ENCODE results near the gene COTL1. TPM values are rescaled to one million over a fixed set of nuclear protein-coding genes. Genes with fewer than 3 reads are reported as not detected.

The COTL1 gene
- total and polyA plus RNA-seq, 9 of the 15 experiments (the other 6 are each of a cell fraction or from before 2014, with no cell fraction given) = 27.7 to 185 (median 72.5) TPM

DNA sequence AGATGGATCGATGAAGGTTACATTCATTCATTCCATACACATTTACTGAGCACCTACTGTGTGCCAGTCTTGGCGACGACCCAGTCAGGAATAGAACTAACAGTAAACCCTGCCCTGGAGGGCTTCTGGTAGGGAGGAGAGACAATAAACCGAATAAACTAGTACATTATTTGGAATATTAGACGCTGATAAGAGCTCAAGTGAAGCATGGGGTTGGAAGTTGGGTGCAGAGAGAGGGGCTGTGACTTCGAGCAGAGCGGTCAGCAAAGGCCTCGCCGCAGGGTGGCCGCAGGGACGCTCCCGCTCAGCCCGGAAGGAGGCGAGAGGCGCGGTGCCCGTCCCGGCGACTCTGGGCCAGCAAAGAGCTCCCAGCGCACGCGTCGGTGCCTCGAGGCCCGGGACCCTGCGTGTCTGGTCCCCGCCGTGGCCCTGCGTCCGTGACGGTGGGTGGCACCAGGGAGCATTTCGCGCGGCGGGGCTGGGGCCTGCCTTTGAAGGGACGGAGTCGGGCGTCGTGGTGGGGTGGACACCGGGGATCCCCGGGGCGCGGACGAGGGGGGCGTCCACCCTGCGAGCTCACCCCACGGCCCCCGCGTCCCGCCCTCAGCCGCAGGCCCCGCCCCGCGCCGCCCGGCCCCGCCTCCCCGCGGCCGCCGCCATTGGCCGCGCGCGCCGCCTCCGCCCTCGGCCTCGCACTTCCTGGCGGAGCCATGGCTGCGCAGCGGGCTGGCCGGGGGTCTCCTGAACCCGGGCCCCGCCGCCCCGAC, 30.1 kb upstream of the COTL1 start, which contains the start of gene KLHL36 (continued):
- no peak for TF ChIP-seq U2AF1 (optimal IDR thresholded peaks at IDR 0.05; ENCODE audit: low read depth, low read length)
- TF ChIP-seq CGGBP1 (CRISPR knock-in tag; IDR thresholded peaks at IDR 0.05) = no peak
- no peak for TF ChIP-seq DIDO1 (tag; IDR thresholded peaks at IDR 0.05; ENCODE audit: low read depth)
- no peak for TF ChIP-seq NFYB (IDR thresholded peaks at IDR 0.05; ENCODE audit: extremely low read depth, insufficient read length)
- TF ChIP-seq ZNF445 (CRISPR knock-in tag; IDR thresholded peaks at IDR 0.05; ENCODE audit: low read depth) = no peak
- peak; percentile 88 for TF ChIP-seq SMAD4 (CRISPR knock-in tag; conservative IDR thresholded peaks at IDR 0.05)
- no peak for TF ChIP-seq TCFL5 (CRISPR knock-in tag; conservative IDR thresholded peaks at IDR 0.05)
- TF ChIP-seq, protein P1, sequence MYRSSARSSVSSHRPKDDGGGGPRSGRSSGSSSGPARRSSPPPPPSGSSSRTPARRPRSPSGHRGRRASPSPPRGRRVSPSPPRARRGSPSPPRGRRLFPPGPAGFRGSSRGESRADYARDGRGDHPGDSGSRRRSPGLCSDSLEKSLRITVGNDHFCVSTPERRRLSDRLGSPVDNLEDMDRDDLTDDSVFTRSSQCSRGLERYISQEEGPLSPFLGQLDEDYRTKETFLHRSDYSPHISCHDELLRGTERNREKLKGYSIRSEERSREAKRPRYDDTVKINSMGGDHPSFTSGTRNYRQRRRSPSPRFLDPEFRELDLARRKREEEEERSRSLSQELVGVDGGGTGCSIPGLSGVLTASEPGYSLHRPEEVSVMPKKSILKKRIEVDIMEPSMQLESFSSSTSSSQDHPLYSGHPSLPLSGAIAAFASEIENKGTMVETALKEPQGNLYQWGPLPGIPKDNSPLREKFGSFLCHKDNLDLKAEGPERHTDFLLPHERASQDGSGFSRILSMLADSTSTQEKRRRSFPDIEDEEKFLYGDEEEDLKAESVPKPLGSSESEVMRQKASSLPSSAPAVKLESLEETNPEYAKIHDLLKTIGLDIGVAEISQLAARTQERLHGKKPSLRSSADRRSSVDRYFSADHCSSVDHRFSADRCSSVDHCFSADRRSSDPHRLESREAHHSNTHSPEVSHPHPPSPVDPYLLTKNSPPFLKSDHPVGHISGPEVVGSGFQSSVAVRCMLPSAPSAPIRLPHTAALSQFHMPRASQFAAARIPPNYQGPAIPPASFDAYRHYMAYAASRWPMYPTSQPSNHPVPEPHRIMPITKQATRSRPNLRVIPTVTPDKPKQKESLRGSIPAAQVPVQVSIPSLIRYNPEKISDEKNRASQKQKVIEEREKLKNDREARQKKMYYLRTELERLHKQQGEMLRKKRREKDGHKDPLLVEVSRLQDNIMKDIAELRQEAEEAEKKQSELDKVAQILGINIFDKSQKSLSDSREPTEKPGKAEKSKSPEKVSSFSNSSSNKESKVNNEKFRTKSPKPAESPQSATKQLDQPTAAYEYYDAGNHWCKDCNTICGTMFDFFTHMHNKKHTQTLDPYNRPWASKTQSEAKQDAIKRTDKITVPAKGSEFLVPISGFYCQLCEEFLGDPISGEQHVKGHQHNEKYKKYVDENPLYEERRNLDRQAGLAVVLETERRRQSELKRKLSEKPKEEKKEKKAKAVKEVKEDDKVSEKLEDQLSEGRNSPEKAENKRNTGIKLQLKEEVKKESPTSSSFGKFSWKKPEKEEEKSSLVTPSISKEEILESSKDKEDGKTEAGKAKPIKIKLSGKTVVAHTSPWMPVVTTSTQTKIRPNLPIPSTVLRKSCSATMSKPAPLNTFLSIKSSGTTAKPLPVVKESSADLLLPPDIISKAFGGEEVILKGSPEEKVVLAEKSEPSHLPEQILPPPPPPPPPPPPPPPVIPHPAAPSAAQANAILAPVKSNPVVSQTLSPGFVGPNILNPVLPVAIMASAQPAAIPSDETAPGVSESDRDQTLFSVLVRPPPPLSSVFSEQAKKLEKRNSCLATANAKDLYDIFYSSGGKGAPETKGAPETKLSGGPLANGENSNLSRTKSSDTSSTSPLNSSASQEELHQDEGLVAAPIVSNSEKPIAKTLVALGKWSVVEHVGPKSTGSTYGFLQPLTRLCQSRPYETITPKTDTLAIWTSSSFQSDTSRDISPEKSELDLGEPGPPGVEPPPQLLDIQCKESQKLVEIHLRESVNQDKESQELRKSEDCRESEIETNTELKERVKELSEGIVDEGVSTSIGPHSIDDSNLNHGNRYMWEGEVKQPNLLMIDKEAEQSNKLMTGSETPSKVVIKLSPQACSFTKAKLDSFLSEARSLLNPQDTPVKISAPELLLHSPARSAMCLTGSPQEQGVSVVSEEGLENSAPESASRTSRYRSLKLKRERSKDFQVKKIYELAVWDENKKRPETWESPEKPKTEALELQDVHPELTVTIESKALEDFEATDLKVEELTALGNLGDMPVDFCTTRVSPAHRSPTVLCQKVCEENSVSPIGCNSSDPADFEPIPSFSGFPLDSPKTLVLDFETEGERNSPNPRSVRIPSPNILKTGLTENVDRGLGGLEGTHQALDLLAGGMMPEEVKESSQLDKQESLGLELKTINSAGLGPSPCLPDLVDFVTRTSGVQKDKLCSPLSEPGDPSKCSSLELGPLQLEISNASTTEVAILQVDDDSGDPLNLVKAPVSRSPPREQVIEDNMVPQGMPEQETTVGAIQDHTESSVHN (IDR thresholded peaks at IDR 0.05; ENCODE audit: borderline replicate concordance in 1 of 2, low read depth in 1 of 2) = no peak
- TF ChIP-seq, protein P2, sequence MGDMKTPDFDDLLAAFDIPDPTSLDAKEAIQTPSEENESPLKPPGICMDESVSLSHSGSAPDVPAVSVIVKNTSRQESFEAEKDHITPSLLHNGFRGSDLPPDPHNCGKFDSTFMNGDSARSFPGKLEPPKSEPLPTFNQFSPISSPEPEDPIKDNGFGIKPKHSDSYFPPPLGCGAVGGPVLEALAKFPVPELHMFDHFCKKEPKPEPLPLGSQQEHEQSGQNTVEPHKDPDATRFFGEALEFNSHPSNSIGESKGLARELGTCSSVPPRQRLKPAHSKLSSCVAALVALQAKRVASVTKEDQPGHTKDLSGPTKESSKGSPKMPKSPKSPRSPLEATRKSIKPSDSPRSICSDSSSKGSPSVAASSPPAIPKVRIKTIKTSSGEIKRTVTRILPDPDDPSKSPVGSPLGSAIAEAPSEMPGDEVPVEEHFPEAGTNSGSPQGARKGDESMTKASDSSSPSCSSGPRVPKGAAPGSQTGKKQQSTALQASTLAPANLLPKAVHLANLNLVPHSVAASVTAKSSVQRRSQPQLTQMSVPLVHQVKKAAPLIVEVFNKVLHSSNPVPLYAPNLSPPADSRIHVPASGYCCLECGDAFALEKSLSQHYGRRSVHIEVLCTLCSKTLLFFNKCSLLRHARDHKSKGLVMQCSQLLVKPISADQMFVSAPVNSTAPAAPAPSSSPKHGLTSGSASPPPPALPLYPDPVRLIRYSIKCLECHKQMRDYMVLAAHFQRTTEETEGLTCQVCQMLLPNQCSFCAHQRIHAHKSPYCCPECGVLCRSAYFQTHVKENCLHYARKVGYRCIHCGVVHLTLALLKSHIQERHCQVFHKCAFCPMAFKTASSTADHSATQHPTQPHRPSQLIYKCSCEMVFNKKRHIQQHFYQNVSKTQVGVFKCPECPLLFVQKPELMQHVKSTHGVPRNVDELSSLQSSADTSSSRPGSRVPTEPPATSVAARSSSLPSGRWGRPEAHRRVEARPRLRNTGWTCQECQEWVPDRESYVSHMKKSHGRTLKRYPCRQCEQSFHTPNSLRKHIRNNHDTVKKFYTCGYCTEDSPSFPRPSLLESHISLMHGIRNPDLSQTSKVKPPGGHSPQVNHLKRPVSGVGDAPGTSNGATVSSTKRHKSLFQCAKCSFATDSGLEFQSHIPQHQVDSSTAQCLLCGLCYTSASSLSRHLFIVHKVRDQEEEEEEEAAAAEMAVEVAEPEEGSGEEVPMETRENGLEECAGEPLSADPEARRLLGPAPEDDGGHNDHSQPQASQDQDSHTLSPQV (IDR thresholded peaks at IDR 0.05) = peak; percentile 81; the same call in 1 of the 2 replicates
- no peak for TF ChIP-seq ARNT (IDR thresholded peaks at IDR 0.05)
- no peak for TF ChIP-seq NEUROD1 (IDR thresholded peaks at IDR 0.05; ENCODE audit: borderline replicate concordance, low read depth, low read length, partially characterized antibody)
- TF ChIP-seq HES1 (IDR thresholded peaks at IDR 0.05; ENCODE audit: low read depth) = no peak
- no peak for TF ChIP-seq EHMT2 (IDR thresholded peaks at IDR 0.05)
- peak; percentile 82 for TF ChIP-seq CXXC5 (CRISPR knock-in tag; IDR thresholded peaks at IDR 0.05)

Measured in K562 (cell line).